Measurements from ENCODE around the gene SPOCK3.
"Not testable (repeated sequence)": the region's sequence is repeated elsewhere in the genome, so short reads cannot be mapped to it uniquely, and the experiment has no call there.

The SPOCK3 gene

GRCh38 chr4:166924424-166924823, 309.9 kb downstream of the SPOCK3 start:
- no peak for DNase-seq

GRCh38 chr4:166913926-166914325, 320.4 kb downstream of the SPOCK3 start:
- DNase-seq = no peak

GRCh38 chr4:166903408-166903807, 330.9 kb downstream of the SPOCK3 start:
- no peak for DNase-seq

DNA sequence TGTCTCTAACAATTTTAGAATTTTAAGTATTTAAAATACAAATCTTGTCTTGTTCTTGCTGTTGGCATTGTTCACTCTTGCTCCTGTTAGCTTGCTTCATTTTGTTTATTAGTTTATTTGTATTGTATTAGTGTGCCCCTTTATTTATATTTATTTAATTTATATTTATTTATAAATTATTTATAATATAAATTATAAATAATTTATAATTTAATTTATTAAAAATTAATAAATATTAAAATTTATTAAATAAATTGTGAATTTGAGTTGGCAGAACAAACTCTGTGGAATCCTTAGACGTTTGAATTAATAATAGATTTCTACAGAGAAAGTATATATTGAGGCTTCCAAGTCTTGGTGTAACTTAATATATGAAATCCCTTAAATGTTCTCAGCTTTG, 331.4 kb downstream of the SPOCK3 start:
- DNase-seq = no peak

GRCh38 chr4:166896254-166896653, 338.0 kb downstream of the SPOCK3 start:
- DNase-seq = no peak

- DNase-seq = no peak
Observed at GRCh38 chr4:166895771-166896170, 338.5 kb downstream of the SPOCK3 start.

DNA sequence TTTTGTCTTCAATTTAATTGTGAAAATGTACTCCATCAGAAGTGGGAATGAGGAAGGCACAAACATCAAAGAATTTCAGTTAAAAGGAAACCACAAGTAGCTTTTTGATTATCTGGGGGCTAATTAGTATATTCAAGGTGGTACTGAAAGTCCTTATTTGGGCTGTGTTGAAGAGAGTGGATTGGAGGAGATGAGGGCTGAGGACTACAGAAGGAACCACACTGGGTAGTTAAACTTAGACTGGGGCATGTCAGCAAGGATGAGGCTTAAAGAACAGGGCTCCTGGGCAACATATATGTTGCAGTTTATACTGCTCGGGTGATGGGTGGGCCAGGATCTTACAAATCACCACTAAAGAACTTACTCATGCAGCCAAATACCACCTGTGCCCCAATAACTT, 346.8 kb downstream of the SPOCK3 start:
- no peak for DNase-seq

- no peak for DNase-seq
Observed at GRCh38 chr4:166886718-166887117, 347.6 kb downstream of the SPOCK3 start.

DNA sequence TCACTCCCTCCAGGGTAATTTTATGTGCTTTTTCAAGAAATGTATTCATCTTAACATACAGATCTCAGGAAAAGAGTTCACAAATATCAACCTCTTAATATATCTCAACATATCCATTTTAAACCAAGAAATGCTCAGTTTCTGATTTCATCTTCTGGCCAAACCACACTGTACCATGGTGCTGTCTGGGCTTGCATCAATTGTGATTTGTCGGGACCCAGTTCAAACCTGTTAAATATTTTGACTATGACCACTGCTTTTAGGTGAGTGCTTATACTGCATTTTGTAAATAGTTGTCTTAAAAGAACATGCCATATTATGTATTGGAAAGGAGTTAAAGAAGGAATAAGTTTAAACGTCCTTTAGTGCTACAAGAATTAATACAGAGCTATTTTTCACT, 352.1 kb downstream of the SPOCK3 start:
- no peak for DNase-seq

DNA sequence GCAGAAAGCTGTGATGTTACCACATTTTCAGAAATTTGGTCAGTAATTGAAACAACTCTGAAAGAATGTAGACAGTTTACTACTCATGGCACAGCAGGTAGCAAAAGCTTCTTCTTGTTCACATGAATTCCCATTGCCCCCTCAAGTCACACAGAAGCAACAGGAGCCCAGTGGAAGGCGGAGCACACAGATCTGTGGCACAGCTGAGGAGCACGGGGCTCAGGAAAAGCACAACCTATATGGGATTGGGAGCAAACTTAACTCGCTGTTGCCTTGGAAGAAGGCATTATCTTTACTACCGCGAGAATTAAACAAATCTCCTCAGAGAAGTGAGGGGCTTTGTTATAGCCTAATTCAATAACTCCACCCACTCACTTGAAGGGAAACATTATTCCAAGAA, 358.5 kb downstream of the SPOCK3 start:
- DNase-seq = no peak

GRCh38 chr4:166862032-166862431, 372.3 kb downstream of the SPOCK3 start:
- no peak for DNase-seq

- not testable (repeated sequence) for DNase-seq
Observed at GRCh38 chr4:166850398-166850797, 383.9 kb downstream of the SPOCK3 start.

DNA sequence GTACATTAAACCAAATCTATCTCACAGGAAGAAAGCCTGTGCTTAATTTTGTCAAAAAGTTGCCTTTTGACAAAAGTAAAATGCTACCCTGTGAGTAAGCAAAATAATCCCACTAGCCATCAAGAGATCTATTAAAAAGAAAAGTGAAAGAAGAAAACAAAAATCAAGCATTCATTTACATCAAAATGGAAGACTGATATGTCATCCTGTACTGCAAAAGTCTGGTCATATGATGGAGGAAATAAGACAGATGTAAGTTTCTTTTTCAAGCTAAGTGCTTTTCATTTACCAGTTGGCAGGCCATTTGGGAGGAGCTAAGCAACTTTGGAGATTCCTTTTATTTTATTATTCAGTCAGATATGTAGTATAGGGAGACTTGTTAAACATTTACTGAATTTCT, 387.4 kb downstream of the SPOCK3 start:
- DNase-seq = no peak

- DNase-seq = no peak
Observed at GRCh38 chr4:166842795-166843261, 391.5 kb downstream of the SPOCK3 start.

DNA sequence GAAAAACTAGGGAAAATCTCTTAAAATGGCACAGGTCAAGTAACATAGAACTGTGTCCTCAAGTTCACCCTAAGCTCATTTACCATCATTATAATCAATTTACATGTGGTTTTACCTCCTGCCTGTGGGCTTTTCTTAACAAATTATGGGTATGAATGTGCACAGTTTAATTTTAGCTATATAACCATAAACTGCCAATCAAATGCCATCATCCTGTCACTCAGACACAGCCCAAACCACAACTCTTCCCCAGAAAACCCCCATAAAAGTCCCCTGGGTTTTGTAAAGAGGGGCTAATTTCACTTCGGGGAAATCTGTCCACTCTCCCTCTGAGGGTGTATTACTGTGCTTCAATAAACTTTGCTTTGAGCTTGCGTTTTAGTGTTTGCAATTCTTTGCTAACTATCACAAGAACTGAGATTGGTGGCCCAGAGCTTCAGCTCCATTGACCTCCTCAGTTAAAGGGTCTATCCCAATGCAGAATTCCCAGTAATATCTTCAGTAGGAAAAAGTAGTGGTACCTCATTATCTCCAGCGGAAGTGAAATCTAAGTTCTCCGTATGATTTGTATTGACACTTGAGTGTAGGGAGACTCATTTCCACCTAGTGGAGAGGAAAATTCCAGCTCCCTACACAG, 394.6 kb downstream of the SPOCK3 start:
- DNase-seq = no peak

GRCh38 chr4:166838975-166839614, 395.2 kb downstream of the SPOCK3 start:
- DNase-seq = no peak

DNA sequence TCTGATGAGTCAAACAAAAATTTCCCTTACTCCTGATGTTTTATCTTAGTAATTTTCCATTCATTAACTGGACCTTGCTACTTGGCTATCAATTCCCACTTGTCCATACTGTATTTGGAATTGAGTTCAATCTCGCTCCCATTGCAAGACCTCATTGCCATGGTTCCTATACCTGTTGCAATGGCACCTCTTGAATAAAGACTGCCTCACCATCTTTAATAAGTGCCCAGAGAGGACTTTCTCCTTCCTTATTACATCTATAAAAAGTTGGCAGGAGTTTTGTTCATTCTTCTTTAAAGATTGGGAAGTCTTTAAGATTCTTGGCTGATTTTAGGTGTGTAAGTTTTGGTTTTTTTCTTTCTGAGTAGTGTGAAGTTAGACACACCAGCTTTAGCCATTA, 397.4 kb downstream of the SPOCK3 start:
- DNase-seq = no peak

DNA sequence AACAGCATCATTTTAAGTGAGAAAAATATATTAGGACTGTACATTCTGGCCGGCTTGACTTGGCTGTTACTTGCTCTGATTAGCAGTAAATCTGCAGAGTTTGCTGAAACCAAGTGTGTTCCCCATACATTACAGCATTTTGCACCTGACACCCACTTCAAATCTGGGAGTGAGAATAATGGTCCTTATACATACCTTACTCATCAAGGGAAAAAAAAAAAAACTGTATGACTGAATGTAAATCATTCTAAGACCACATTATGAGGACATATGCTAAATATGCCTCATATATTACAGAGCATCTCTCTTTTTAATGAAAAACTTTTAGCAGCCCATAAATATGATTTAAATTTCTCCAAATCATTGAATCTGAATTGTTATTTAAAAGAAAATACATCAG, 406.7 kb downstream of the SPOCK3 start:
- no peak for DNase-seq

DNA sequence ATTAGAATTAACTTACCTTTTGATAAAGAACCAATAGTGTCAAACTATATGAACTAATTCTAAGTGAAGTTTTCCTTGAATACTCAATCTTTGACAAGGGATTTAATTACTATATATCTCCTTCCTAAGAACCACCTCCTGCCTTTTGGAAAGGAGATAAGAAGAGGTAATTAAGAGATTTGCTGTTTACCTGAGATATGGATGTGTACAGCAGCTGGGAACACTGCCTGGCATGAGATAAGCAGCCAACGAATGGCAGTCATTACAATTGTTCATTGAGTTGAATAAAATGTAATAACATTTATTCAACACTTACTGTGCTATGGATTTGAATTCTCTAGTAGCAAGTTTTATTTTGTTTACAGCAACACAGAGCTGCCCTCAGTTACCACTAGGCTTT, 407.1 kb downstream of the SPOCK3 start:
- no peak for DNase-seq

- no peak for DNase-seq
Observed at GRCh38 chr4:166823848-166824247, 410.4 kb downstream of the SPOCK3 start.

- DNase-seq = no peak
Observed at GRCh38 chr4:166823126-166823525, 411.2 kb downstream of the SPOCK3 start.

GRCh38 chr4:166822386-166822785, 411.9 kb downstream of the SPOCK3 start:
- no peak for DNase-seq

GRCh38 chr4:166816890-166817289, 417.4 kb downstream of the SPOCK3 start:
- DNase-seq = no peak

- no peak for DNase-seq
Observed at GRCh38 chr4:166808380-166808779, 425.9 kb downstream of the SPOCK3 start.

DNA sequence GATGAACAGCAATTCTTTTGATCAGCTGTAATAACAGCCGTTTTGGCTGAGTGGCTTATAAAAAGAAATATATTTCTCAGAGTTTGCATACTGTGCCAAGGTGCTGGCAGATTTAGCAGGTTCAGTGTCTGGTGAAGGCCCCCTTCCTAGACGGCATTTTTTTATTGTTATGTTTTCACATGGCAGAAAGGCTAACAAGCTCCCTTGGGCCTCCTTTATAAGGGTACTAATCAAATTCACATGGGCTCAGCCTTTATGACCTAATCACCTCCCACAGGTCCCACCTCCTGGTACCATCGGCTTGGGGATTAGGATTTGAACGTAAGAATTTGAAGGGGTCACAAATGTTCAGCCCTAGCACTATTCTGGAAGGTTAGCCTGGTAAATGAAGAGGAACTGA, 431.9 kb downstream of the SPOCK3 start:
- no peak for DNase-seq

Measured in T-helper 1 cell (primary cell).